OCI-LY3 (cell line): ENCODE data around the gene PHLDA2.
A peak's percentile ranks its signal among the peaks of the same experiment; 100 is the strongest.

ENCODE experiments used
- H2AFZ ChIP-seq: fragments of 200-600, 300-600 bp; shearing (Covaris generic); 2 replicates; pipeline ENCODE4 v1.6.0; 2014; ENCODE audit warnings: antibody characterized with exemption, low read depth, low read length
- H3K27ac ChIP-seq: fragments of 200-600, 300-600 bp; sonication (generic); 2 replicates; pipeline ENCODE4 v1.5.1; 2014; ENCODE audit warnings: mild to moderate bottlenecking, low read length, moderate library complexity, mixed read lengths
- H3K27me3 ChIP-seq: fragments of 200-600, 300-600 bp; sonication (generic); 2 replicates; pipeline ENCODE4 v1.6.1; 2014; ENCODE audit warnings: low read depth, low read length, mixed read lengths
- H3K36me3 ChIP-seq: fragments of 200-600, 300-600 bp; sonication (generic); replicated peaks from 2 replicates; pipeline ENCODE3; 2014; ENCODE audit warnings: low read depth, low read length, mixed read lengths
- H3K4me1 ChIP-seq: fragments of 300-600, 200-600 bp; sonication (generic); 2 replicates; pipeline ENCODE4 v1.6.1; 2014; ENCODE audit warnings: low read length, mixed read lengths
- H3K4me2 ChIP-seq: fragments of 200-600, 300-600 bp; sonication (generic); 2 replicates; pipeline ENCODE4 v1.6.1; 2014; ENCODE audit warnings: low read length, mixed read lengths
- H3K4me3 ChIP-seq: fragments of 300-600, 200-600 bp; sonication (generic); 2 replicates; pipeline ENCODE4 v1.5.1; 2014; ENCODE audit warnings: antibody characterized with exemption, mild to moderate bottlenecking, low read length, moderate library complexity
- H3K79me2 ChIP-seq: fragments of 300-600, 200-600 bp; shearing (Covaris generic); 2 replicates; pipeline ENCODE4 v1.6.1; 2014; ENCODE audit warnings: mild to moderate bottlenecking, low read length, mixed read lengths
- H3K9ac ChIP-seq: fragments of 300-600, 200-600 bp; shearing (Covaris generic); 2 replicates; pipeline ENCODE4 v1.6.0; 2014; ENCODE audit warnings: mild to moderate bottlenecking, low read length, moderate library complexity
- H3K9me3 ChIP-seq: fragments of 200-600, 300-600 bp; shearing (Covaris generic); 2 replicates; pipeline ENCODE4 v1.6.1; 2014; ENCODE audit warnings: low read length, mixed read lengths; ENCODE audit not compliant: insufficient read depth
- H4K20me1 ChIP-seq: fragments of 200-600, 300-600 bp; sonication (generic); 2 replicates; pipeline ENCODE4 v1.6.1; 2016; ENCODE audit warnings: low read length, mixed read lengths; ENCODE audit not compliant: insufficient read depth
- EZH2phosphoT487 ChIP-seq: fragments of 200-600 bp; shearing (Covaris generic); IDR thresholded peaks from 2 replicates; pipeline ENCODE4 v1.6.1; 2018; ENCODE audit warnings: antibody characterized with exemption, mixed run types, low read depth
- TF ChIP-seq, protein P1 (sequence below): fragments of 200-600, 300-600 bp; sonication (generic); IDR thresholded peaks from 2 replicates; pipeline ENCODE4 v1.5.1; 2014; ENCODE audit warnings: antibody characterized with exemption, low read length, low read depth

Gene PHLDA2

DNA sequence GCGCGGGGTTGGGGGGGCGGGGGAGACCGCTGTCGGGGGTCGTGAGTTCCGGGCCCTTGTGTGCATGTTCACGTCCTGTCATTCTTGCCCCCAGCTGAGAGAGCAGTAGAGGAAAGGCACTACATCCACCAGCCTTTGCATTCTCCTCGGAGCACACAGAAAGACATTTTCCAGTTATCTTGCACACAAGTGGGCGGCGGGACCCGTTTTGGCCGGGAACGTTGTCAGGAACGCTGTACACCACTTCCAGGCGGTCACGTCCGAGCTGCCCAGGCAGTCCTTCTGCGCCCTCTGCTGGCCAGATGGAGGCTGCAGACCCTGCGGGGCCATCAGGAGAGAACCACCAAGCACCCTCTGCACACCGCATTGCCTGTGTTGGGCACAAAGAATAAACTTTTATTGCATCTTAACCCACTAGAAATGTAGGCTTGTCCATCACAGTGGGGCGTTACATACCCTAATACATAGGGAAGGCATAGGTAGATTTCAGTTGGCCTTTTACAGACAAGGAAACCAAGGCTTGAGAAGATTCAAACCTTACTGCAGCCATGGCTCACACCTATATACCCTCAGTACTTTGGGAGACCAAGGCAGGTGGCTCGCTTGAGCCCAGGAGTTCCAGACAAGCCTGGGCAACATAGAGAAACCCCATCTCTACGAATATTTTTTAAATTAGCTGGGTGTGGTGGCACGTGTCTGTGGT is 40.8 kb downstream of the PHLDA2 start:
- Histone ChIP-seq H3K79me2 (no peaks in the 10 kb centered on the region), H3K4me3 (peak overlapping the region; percentile 47), H3K4me1 (peaks cover 24% of the 10 kb centered on the region), H3K27ac (no peak overlapping the region), H2AFZ (no peak overlapping the region), H3K4me2 (peak overlapping the region; percentile 71), H3K27me3 (no peaks in the 10 kb centered on the region), H4K20me1 (no peaks in the 10 kb centered on the region), H3K9me3 (no peaks in the 10 kb centered on the region), H3K36me3 (no peaks in the 10 kb centered on the region), H3K9ac (no peak overlapping the region)
- TF ChIP-seq, protein P1, sequence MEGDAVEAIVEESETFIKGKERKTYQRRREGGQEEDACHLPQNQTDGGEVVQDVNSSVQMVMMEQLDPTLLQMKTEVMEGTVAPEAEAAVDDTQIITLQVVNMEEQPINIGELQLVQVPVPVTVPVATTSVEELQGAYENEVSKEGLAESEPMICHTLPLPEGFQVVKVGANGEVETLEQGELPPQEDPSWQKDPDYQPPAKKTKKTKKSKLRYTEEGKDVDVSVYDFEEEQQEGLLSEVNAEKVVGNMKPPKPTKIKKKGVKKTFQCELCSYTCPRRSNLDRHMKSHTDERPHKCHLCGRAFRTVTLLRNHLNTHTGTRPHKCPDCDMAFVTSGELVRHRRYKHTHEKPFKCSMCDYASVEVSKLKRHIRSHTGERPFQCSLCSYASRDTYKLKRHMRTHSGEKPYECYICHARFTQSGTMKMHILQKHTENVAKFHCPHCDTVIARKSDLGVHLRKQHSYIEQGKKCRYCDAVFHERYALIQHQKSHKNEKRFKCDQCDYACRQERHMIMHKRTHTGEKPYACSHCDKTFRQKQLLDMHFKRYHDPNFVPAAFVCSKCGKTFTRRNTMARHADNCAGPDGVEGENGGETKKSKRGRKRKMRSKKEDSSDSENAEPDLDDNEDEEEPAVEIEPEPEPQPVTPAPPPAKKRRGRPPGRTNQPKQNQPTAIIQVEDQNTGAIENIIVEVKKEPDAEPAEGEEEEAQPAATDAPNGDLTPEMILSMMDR = peak; percentile 95
- no peak for TF ChIP-seq EZH2phosphoT487

DNA sequence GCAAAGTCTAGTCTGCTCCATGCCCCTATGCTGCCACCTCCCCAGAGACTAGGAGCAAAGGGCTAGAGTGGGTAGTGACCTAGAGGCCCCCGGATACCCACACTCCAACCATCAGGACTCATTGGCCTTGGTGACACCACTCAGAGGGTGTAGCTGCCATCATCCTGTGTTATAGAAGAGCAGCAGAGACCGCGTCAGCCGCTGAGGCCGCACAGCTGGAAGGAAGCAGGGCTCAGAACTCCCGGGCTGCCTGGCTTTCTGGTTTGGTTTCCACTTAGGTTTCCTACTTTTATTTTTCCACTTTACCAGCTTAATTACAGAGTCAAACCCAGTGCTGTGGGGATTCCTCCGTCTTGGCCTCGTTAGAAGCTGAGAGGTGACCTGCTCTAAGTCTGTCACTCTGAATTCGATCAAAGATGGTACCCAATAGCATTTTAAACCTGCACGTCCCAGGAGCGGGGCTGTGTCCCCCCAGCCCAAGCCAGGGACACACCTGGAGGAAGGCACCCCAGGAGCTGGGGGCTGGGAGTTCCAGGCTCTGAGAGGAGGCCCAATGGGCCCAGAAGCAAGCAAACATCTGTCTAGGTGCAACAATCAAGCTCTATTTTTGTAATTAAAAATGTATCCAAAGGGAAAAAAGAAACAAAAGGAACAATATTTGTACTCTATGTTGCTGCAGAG is 41.6 kb downstream of the PHLDA2 start:
- H3K27me3 ChIP-seq = no peaks in the 10 kb centered on the region
- no peak overlapping the region for H3K27ac ChIP-seq
- H3K4me3 ChIP-seq = peak overlapping the region; percentile 47; the same call in 1 of the 2 replicates
- H3K9me3 ChIP-seq = no peaks in the 10 kb centered on the region
- no peaks in the 10 kb centered on the region for H3K79me2 ChIP-seq
- H3K9ac ChIP-seq = no peak overlapping the region
- H3K36me3 ChIP-seq = no peaks in the 10 kb centered on the region
- peak overlapping the region; percentile 71 for H3K4me2 ChIP-seq
- no peaks in the 10 kb centered on the region for H4K20me1 ChIP-seq
- H2AFZ ChIP-seq = no peak overlapping the region
- no peak for TF ChIP-seq EZH2phosphoT487
- TF ChIP-seq, protein P1 = no peak
- peaks cover 23% of the 10 kb centered on the region for H3K4me1 ChIP-seq

DNA sequence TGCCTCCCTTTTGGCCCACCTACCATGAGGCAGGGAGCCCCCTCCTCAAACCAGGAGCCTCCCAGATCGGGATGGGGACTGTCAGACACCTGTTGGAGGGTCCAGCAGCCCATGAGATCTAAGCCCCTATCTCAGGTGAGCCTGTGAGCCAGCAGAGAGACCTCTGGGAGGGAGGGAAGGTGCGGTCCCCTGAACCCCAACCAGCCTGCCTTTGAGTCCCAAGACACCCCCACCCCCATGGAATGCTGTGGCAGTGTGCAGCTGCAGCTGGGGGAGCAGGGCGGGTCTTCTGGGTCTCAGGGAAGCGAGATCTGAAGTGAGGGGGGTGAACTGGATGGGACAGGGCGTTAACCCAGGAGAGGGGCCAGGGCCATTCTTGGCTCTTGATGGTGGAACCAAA is 42.3 kb downstream of the PHLDA2 start:
- Histone ChIP-seq H3K36me3 (no peaks in the 10 kb centered on the region), H3K4me3 (no peak overlapping the region), H3K27me3 (no peaks in the 10 kb centered on the region), H3K4me1 (peaks cover 20% of the 10 kb centered on the region), H3K9ac (no peak overlapping the region), H3K4me2 (no peak overlapping the region), H3K27ac (no peak overlapping the region), H3K9me3 (no peaks in the 10 kb centered on the region), H2AFZ (no peak overlapping the region), H4K20me1 (no peaks in the 10 kb centered on the region), H3K79me2 (no peaks in the 10 kb centered on the region)
- no peak for TF ChIP-seq EZH2phosphoT487
- TF ChIP-seq, protein P1 = no peak

DNA sequence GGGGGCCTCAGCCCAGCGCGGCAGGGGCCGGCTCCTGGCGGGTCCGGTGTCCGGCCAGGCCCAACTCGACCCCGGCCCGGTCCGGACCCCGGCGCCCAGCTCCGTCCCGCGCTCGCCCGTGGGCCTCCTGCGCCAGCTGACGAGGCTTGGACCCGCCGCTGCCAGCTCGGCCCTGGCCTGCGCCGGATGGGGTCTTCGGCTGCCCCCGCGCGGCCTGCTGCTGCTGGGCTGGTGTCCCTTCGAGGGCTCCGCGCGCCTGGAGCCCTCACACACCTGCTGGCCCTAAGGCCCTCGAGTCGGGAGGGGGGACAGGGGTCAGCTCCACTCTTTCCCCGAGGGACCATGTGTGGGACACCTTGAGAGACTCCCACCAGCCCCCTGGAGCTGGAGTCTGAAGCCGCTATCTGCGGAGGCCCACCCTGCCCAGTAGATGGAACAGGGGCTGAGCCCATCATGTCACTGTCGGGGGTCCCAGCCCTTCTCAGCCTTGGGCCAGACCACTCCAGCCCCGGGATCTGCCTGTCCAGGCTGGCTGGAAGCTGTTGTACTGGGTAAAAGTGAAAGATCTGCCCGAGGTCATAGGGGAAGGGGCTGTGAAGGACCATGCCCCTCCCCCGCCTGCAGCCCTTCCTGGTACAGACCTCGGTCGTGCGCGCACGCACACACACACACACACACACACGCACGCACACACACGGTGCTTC is 42.9 kb downstream of the PHLDA2 start:
- H3K4me2 ChIP-seq = no peak overlapping the region
- no peak overlapping the region for H3K9ac ChIP-seq
- peaks cover 14% of the 10 kb centered on the region for H3K4me1 ChIP-seq
- H2AFZ ChIP-seq = no peak overlapping the region
- no peaks in the 10 kb centered on the region for H3K27me3 ChIP-seq
- no peak overlapping the region for H3K27ac ChIP-seq
- H3K9me3 ChIP-seq = no peaks in the 10 kb centered on the region
- no peaks in the 10 kb centered on the region for H3K79me2 ChIP-seq
- no peaks in the 10 kb centered on the region for H3K36me3 ChIP-seq
- no peaks in the 10 kb centered on the region for H4K20me1 ChIP-seq
- no peak overlapping the region for H3K4me3 ChIP-seq
- TF ChIP-seq EZH2phosphoT487 = no peak
- TF ChIP-seq, protein P1 = no peak
